ENCODE data around the gene PER3. TPM values are rescaled to one million over a fixed set of nuclear protein-coding genes. Genes with fewer than 3 reads are reported as not detected.

Gene PER3
- total RNA-seq, 4 donors from 2014 or later = 3.8 to 23.9 (median 12.9) TPM

DNA sequence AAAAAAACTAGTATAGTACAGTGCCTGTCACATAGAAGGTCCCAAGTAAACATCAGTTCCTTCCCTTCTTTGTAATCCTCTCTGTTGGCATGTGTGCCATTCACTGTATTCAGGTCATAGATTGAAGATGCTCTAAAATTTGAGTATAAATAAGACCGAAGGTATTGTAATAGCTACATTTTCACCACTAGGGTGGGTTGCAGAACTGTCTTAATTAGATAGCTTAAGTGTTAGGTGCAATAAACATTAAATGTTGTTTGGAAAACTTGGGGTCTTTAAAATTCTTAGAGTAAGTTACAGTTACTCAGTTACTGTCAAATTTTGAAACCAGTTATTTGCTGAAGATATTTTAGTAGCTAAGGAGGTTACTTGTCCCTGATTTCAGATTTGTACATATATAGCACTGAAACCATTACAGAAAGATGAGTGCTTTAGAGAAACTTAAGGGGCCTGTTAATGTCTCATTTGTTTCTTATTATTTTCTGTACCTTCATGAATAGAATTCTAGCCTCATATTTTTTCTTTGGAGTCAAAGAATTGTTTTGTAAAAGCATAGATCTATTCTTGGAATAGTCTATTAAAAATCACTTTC, 24.3 kb downstream of the PER3 start:
- in situ Hi-C loops (cut with MboI; ENCODE audit: low pct_ligation_motif_present in 1 of 4, low pct_unique_long_range_greater_than_20kb in 1 of 4, low sequenced_read_pairs in 3 of 4) = no loop called here
- no peak for DNase-seq
- Histone ChIP-seq H3K36me3 (peaks cover 0 to 40% (median 7%) of the 10 kb centered on the region in 4 donors), H3K27ac (no peak overlapping the region), H3K27me3 (no peaks in the 10 kb centered on the region), H3K4me1 (no peaks in the 10 kb centered on the region), H3K4me3 (no peak overlapping the region), H3K9me3 (peaks cover 2 to 5% of the 10 kb centered on the region in 2 donors)
- TF ChIP-seq EP300 (IDR thresholded peaks at IDR 0.05; ENCODE audit: low read depth) (no peak), POLR2AphosphoS5 (IDR thresholded peaks at IDR 0.05) (no peak), POLR2A (IDR thresholded peaks at IDR 0.05) (no peak)
- TF ChIP-seq, protein P1, sequence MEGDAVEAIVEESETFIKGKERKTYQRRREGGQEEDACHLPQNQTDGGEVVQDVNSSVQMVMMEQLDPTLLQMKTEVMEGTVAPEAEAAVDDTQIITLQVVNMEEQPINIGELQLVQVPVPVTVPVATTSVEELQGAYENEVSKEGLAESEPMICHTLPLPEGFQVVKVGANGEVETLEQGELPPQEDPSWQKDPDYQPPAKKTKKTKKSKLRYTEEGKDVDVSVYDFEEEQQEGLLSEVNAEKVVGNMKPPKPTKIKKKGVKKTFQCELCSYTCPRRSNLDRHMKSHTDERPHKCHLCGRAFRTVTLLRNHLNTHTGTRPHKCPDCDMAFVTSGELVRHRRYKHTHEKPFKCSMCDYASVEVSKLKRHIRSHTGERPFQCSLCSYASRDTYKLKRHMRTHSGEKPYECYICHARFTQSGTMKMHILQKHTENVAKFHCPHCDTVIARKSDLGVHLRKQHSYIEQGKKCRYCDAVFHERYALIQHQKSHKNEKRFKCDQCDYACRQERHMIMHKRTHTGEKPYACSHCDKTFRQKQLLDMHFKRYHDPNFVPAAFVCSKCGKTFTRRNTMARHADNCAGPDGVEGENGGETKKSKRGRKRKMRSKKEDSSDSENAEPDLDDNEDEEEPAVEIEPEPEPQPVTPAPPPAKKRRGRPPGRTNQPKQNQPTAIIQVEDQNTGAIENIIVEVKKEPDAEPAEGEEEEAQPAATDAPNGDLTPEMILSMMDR (IDR thresholded peaks at IDR 0.05) = peak; percentile 40 to 53 (median 47)
- intact Hi-C loops (cut with DNase I; ENCODE audit: low total_unique reads) = no loop called here
- 9 to 13% methylated on average over 1 of the region's 1 CpG for WGBS, 2 donors (ENCODE audit: low coverage in 1 of 2)

DNA sequence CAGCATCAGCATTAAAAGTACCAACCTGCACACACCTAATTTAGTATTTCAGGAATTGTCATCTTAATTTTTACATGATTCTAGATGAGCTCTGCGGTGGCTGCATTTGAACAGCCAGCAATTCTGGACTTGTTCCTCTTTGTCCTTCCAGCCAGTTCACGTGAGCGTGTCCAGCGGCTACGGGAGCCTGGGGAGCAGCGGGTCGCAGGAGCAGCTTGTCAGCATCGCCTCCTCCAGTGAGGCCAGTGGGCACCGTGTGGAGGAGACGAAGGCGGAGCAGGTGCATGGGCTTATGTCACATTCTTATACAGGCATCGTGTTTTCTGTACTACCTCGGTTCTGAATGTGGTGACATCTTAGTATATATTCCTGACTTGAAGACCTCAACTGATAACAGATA, 25.7 kb downstream of the PER3 start:
- peaks cover 8 to 13% of the 10 kb centered on the region in 2 donors for H3K9me3 ChIP-seq
- H3K4me3 ChIP-seq = no peak overlapping the region
- H3K36me3 ChIP-seq = peaks cover 0 to 39% (median 12%) of the 10 kb centered on the region in 4 donors
- intact Hi-C loops (cut with DNase I; ENCODE audit: low total_unique reads) (no loop called here), in situ Hi-C loops (cut with MboI; ENCODE audit: low pct_ligation_motif_present in 1 of 4, low pct_unique_long_range_greater_than_20kb in 1 of 4, low sequenced_read_pairs in 3 of 4) (no loop called here)
- no peaks in the 10 kb centered on the region for H3K4me1 ChIP-seq
- TF ChIP-seq POLR2A (IDR thresholded peaks at IDR 0.05) (no peak), POLR2AphosphoS5 (IDR thresholded peaks at IDR 0.05) (no peak), EP300 (IDR thresholded peaks at IDR 0.05; ENCODE audit: low read depth) (no peak)
- TF ChIP-seq, protein P1 (IDR thresholded peaks at IDR 0.05) = no peak
- no peak overlapping the region for H3K27ac ChIP-seq
- H3K27me3 ChIP-seq = no peaks in the 10 kb centered on the region
- DNase-seq = no peak
- WGBS, 2 donors (ENCODE audit: low coverage in 1 of 2) = 92 to 94% methylated on average over 2 to 13 of the region's 13 CpGs

DNA sequence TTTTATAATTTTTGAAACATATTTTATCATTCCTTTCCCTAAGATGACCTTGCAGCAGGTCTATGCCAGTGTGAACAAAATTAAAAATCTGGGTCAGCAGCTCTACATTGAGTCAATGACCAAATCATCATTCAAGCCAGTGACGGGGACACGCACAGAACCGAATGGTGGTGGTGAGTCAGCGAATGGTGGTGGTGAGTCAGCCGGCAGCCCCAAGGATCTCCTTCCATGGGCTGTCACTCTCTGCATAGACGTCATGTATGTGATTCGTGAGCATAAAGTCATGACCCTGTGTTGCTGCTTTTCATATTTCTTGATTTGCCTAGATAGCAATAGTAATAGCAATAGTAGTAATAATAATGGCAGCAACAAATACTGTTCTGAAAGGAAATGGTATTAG, 26.3 kb downstream of the PER3 start:
- Histone ChIP-seq H3K36me3 (peaks cover 0 to 39% (median 12%) of the 10 kb centered on the region in 4 donors), H3K9me3 (peaks cover 8 to 13% of the 10 kb centered on the region in 2 donors), H3K27me3 (no peaks in the 10 kb centered on the region), H3K4me1 (no peaks in the 10 kb centered on the region), H3K4me3 (no peak overlapping the region), H3K27ac (no peak overlapping the region)
- intact Hi-C loops (cut with DNase I; ENCODE audit: low total_unique reads) (no loop called here), in situ Hi-C loops (cut with MboI; ENCODE audit: low pct_ligation_motif_present in 1 of 4, low pct_unique_long_range_greater_than_20kb in 1 of 4, low sequenced_read_pairs in 3 of 4) (no loop called here)
- no peak for TF ChIP-seq EP300 (IDR thresholded peaks at IDR 0.05; ENCODE audit: low read depth)
- no peak for TF ChIP-seq POLR2A (IDR thresholded peaks at IDR 0.05)
- TF ChIP-seq, protein P1 (IDR thresholded peaks at IDR 0.05) = no peak
- TF ChIP-seq POLR2AphosphoS5 (IDR thresholded peaks at IDR 0.05) = no peak
- WGBS, 2 donors (ENCODE audit: low coverage in 1 of 2) = 84 to 86% methylated on average over 7 of the region's 7 CpGs
- no peak for DNase-seq

DNA sequence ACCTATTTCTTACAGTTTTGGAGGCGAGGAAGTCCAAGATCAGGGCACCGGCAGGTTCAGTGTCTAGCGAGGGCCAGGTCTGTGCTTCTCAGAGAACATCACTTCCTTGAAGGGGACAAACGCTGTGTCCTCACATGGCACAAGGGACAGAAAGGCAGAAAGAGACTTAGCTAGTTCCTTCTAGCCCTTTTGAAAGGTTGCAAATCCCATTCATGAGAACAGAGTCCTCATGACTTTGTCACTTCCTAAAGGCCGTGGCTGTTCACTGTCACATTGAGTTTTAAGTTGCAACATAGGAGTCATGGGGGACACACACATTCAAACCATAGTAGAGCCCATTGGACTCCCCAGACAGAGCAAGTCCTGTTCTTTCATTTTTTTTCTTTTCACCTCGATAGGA, 27.4 kb downstream of the PER3 start:
- Histone ChIP-seq H3K4me1 (no peaks in the 10 kb centered on the region), H3K4me3 (no peak overlapping the region), H3K27ac (no peak overlapping the region), H3K36me3 (peaks cover 0 to 39% (median 12%) of the 10 kb centered on the region in 4 donors), H3K9me3 (peaks cover 8 to 13% of the 10 kb centered on the region in 2 donors), H3K27me3 (no peaks in the 10 kb centered on the region)
- no peak for TF ChIP-seq POLR2AphosphoS5 (IDR thresholded peaks at IDR 0.05)
- TF ChIP-seq, protein P1 (IDR thresholded peaks at IDR 0.05) = no peak
- TF ChIP-seq EP300 (IDR thresholded peaks at IDR 0.05; ENCODE audit: low read depth) = no peak
- no peak for TF ChIP-seq POLR2A (IDR thresholded peaks at IDR 0.05)
- in situ Hi-C loops (cut with MboI; ENCODE audit: low pct_ligation_motif_present in 1 of 4, low pct_unique_long_range_greater_than_20kb in 1 of 4, low sequenced_read_pairs in 3 of 4) = no loop called here
- intact Hi-C loops (cut with DNase I; ENCODE audit: low total_unique reads) = no loop called here
- no peak for DNase-seq
- 83 to 91% methylated on average over 3 to 6 of the region's 6 CpGs for WGBS, 2 donors (ENCODE audit: low coverage in 1 of 2)
